OCI-LY7 (cell line): Measurements from ENCODE around the gene ARVCF. TPM values are rescaled to one million over a fixed set of nuclear protein-coding genes. Genes with fewer than 3 reads are reported as not detected.

Experiments
- BruUV-seq: library from RNA; stranded (reverse); fragments of 400-500 nt; replicated peaks from 2 replicates; lab custom pipeline; 2021; lab: Mats Ljungman, UMichigan
- CTCF ChIA-PET: fragments of 300-600 bp; sonication (Branson Sonifier 250); formaldehyde crosslinking; loops from one replicate; lab custom pipeline; 2022; ENCODE audit warnings: antibody characterized with exemption; ENCODE audit not compliant: unreplicated experiment; lab: Charles Lee
- POLR2A ChIA-PET: fragments of 300-600 bp; sonication (Branson Sonifier 250); formaldehyde crosslinking; loops from one replicate; lab custom pipeline; 2022; ENCODE audit warnings: antibody characterized with exemption; lab: Charles Lee
- DNase-seq: peaks from one replicate; pipeline ENCODE4 v3.0.0-alpha.2; 2015; ENCODE audit warnings: low spot score
- H2AFZ ChIP-seq: fragments of 200-600 bp; sonication (generic), shearing (Covaris generic); 2 replicates; pipeline ENCODE4 v1.6.1; 2014; ENCODE audit warnings: mild to moderate bottlenecking, antibody characterized with exemption, low read length, moderate library complexity
- H3K27ac ChIP-seq: fragments of 200-600 bp; sonication (generic); 2 replicates; pipeline ENCODE4 v1.5.1; 2014; ENCODE audit warnings: mixed run types, low read depth, mild to moderate bottlenecking, moderate library complexity, low read length, inconsistent platforms; ENCODE audit not compliant: poor library complexity, severe bottlenecking
- H3K36me3 ChIP-seq: fragments of 200-600 bp; sonication (generic); 2 replicates; pipeline ENCODE4 v1.6.1; 2014; ENCODE audit warnings: mild to moderate bottlenecking, antibody characterized with exemption, low read length, moderate library complexity, mixed read lengths; ENCODE audit not compliant: insufficient read depth
- H3K4me1 ChIP-seq: fragments of 200-600 bp; sonication (generic); 2 replicates; pipeline ENCODE4 v1.5.1; 2014; ENCODE audit warnings: mild to moderate bottlenecking, low read length; ENCODE audit not compliant: insufficient read depth, poor library complexity, severe bottlenecking
- H3K4me2 ChIP-seq: fragments of 200-600 bp; sonication (generic); 2 replicates; pipeline ENCODE4 v1.6.1; 2014; ENCODE audit warnings: mild to moderate bottlenecking, low read length
- H3K4me3 ChIP-seq: fragments of 200-600 bp; sonication (generic); 2 replicates; pipeline ENCODE4 v1.5.1; 2014; ENCODE audit warnings: mild to moderate bottlenecking, low read depth, low read length; ENCODE audit not compliant: poor library complexity, severe bottlenecking
- H3K79me2 ChIP-seq: fragments of 200-600 bp; sonication (generic); 2 replicates; pipeline ENCODE4 v1.6.1; 2016; ENCODE audit warnings: low read depth, mild to moderate bottlenecking, low read length, moderate library complexity, mixed read lengths; ENCODE audit not compliant: insufficient read depth
- H3K9me2 ChIP-seq: fragments of 200-600 bp; sonication (generic); 2 replicates; pipeline ENCODE4 v1.6.1; 2016; ENCODE audit warnings: mild to moderate bottlenecking, low read length, mixed read lengths; ENCODE audit not compliant: insufficient read depth
- H3K9me3 ChIP-seq: fragments of 200-600 bp; sonication (generic); 2 replicates; pipeline ENCODE4 v1.6.1; 2014; ENCODE audit warnings: mild to moderate bottlenecking, mixed run types, low read length, mixed read lengths
- H4K20me1 ChIP-seq: fragments of 200-600 bp; sonication (generic); 2 replicates; pipeline ENCODE4 v1.6.1; 2014; ENCODE audit warnings: mild to moderate bottlenecking, antibody characterized with exemption, low read length, moderate library complexity, mixed read lengths; ENCODE audit not compliant: insufficient read depth
- EZH2phosphoT487 ChIP-seq: fragments of 200-600 bp; sonication (generic); IDR thresholded peaks from 2 replicates; pipeline ENCODE4 v1.6.1; 2018; ENCODE audit warnings: low read depth, borderline replicate concordance, mild to moderate bottlenecking, mixed run types, antibody characterized with exemption, low read length, moderate library complexity, mixed read lengths
- intact Hi-C: fragments of 100-400 bp; cut with micrococcal nuclease; formaldehyde crosslinking; loops from one replicate; pipeline ENCODE4 v1.10.0; 2022; ENCODE audit not compliant: unreplicated experiment
- total RNA-seq, 2 experiments: library from RNA; depleted of rRNA in 1 of 2; stranded (reverse); fragments of >200 nt in 1 of 2; shearing (Covaris generic) in 1 of 2; gene quantifications; 2 replicates each; pipeline ENCODE4 v1.2.3, GENCODE V29; 2014 to 2022
- TF ChIP-seq, protein P1 (sequence below): fragments of 200-600 bp; sonication (generic); conservative IDR thresholded peaks from 2 replicates; pipeline ENCODE4 v1.5.1; 2014; ENCODE audit warnings: mild to moderate bottlenecking, antibody characterized with exemption, low read length, moderate library complexity, mixed read lengths

Gene ARVCF
- total RNA-seq, 2 experiments from 2014 or later: 2.9 to 3.8 TPM

DNA sequence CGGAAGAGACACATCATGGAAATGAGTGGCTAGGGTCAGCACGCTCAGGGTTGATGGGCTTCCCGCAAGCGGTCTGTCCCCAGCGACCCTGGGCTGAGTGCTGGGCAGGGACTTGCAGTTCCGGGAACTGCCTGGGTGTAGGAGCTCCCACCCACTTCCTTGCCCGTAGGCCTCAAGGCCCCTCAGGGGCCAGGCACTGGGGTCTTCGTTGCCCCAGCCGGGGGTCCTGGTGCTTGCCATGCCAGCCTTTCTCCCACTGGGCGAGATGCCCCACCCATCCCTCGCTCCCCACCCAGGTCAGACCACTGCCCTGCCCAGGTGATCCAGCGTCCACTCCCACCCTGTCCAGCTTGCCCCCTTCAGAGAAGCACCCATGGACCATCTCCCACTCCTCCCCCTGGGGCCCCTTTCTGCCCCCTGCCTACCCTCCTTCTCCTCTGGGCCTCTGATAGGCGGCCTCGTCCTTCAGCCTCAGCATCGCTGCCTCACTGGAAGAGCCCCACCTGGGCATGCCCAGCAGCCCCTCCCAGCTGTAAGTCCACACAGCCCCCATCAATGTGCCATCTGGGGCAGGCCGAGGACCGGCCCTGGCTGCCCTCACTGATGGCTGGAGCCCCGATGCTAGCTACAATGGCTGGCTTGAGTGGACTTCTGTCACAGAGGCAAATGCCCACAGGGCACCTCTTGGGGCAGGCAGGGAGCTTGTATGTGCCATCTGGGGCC, 45.6 kb upstream of the ARVCF start:
- Histone ChIP-seq H3K4me2 (no peak overlapping the region), H3K4me1 (no peaks in the 10 kb centered on the region), H3K4me3 (no peak overlapping the region), H3K9me3 (no peaks in the 10 kb centered on the region), H3K36me3 (peaks cover 9% of the 10 kb centered on the region; the same call in 1 of the 2 replicates), H3K27ac (no peak overlapping the region), H4K20me1 (no peaks in the 10 kb centered on the region), H3K79me2 (no peaks in the 10 kb centered on the region), H3K9me2 (no peaks in the 10 kb centered on the region), H2AFZ (no peak overlapping the region)
- no peak for DNase-seq
- TF ChIP-seq, protein P1, sequence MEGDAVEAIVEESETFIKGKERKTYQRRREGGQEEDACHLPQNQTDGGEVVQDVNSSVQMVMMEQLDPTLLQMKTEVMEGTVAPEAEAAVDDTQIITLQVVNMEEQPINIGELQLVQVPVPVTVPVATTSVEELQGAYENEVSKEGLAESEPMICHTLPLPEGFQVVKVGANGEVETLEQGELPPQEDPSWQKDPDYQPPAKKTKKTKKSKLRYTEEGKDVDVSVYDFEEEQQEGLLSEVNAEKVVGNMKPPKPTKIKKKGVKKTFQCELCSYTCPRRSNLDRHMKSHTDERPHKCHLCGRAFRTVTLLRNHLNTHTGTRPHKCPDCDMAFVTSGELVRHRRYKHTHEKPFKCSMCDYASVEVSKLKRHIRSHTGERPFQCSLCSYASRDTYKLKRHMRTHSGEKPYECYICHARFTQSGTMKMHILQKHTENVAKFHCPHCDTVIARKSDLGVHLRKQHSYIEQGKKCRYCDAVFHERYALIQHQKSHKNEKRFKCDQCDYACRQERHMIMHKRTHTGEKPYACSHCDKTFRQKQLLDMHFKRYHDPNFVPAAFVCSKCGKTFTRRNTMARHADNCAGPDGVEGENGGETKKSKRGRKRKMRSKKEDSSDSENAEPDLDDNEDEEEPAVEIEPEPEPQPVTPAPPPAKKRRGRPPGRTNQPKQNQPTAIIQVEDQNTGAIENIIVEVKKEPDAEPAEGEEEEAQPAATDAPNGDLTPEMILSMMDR: no peak
- TF ChIP-seq EZH2phosphoT487: no peak
- ChIA-PET CTCF (no interaction called here), POLR2A (no interaction called here)
- intact Hi-C loops: no loop called here
- BruUV-seq: no TSS peak

DNA sequence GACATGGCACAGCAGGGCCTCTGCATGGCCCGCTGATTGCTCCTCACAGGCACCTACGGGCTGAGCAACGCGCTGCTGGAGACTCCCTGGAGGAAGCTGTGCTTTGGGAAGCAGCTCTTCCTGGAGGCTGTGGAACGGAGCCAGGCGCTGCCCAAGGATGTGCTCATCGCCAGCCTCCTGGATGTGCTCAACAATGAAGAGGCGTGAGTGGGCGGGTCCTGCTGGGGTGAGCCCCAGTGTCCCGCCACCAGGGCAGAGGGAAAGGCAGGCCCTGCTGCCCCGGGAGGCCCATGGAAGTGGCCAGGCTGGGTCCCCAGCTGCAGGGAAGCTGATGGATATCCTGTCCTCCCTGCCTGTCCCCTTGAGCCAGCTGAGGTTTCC, 44.8 kb upstream of the ARVCF start:
- BruUV-seq: no TSS peak
- ChIA-PET CTCF (no interaction called here), POLR2A (no interaction called here)

More for the DNA sequence above, 44.8 kb upstream of the ARVCF start:
- H3K4me3 ChIP-seq: no peak overlapping the region
- H2AFZ ChIP-seq: no peak overlapping the region
- H3K36me3 ChIP-seq: peaks cover 9% of the 10 kb centered on the region; the same call in 1 of the 2 replicates
- no peak for DNase-seq
- no peaks in the 10 kb centered on the region for H3K79me2 ChIP-seq
- no peaks in the 10 kb centered on the region for H3K9me2 ChIP-seq
- no peak for TF ChIP-seq EZH2phosphoT487
- TF ChIP-seq, protein P1: no peak
- H3K27ac ChIP-seq: no peak overlapping the region
- H4K20me1 ChIP-seq: no peaks in the 10 kb centered on the region
- H3K4me2 ChIP-seq: no peak overlapping the region
- intact Hi-C loops: no loop called here
- H3K4me1 ChIP-seq: no peaks in the 10 kb centered on the region
- H3K9me3 ChIP-seq: no peaks in the 10 kb centered on the region
